OCI-M1 (cell line): Measurements from ENCODE around the gene TECPR2.

Experiments used
- DNase-seq: peaks from one replicate; lab custom pipeline; 2025; lab: John Stamatoyannopoulos, UW

The TECPR2 gene

DNA sequence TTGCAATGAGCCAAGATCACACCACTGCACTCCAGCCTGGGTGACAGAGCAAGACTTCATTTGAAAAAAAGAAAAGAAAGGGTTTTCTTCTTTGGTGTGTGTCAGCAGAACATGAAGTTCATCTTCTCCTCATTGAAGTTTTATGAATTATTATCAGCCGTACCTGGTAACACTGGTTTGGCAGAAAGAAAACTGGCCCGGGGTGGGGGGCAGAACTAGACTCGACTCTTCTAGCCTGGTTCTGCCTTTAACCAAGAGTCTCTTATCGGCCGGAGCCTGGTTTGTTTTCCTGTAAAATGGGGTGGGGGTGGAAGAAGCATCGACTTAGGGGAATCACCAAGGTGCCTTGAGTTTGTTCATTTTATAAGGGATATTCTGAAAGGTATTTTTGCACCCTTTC lies 64.1 kb downstream of the TECPR2 start:
- DNase-seq: no peak

DNA sequence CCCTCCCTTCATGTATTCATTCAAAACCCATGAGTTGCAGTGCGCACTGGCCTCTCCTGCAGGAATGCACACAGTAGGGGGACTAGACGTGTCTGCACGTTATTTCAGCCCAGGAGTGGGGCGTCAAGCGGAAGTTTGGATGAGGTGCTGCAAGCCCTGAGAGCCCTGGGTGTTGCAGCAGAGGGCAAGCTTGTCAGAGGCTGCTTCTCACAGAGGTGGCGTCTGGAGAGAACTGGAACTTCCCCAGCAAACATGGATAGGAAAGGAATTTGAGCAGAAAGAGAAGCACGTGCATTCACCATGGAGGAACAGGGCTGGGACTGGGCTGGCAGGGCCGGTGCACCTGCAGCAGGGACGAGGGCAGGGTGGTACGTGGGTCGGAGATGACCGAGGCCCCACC lies 64.9 kb downstream of the TECPR2 start:
- DNase-seq: no peak

DNA sequence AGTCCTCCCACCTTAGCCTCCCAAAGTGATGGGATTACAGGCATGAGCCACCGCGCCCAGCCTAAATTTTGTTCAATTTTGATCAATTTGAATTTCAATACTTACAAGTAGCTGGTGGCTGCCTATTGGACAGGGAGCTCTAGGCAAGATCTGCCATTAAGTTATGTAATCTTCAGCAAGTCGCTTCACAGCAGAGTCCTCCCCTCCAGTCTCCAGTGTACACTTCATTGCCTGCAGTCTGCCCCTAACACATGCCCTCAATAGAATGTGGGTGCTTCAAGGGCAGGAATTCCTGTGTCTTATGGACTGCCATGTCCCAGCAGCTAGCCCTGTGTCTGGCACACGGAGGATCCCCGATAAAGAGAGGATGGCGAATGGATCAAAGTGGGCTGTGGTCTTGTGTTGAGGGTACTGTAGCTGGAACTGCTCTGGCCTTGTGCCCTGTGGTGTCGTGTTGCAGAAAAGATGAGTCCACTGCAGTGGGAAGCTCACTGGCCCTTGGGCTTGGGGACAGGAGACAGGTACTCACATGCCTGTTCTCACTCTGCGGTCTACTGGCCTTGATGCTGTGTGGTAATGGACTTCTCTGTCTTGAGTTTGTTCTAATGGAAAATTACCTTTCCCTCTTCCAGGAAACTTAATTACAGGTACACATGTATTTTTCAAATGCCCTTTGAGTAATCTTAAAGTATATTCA lies 67.6 kb downstream of the TECPR2 start:
- DNase-seq: no peak

DNA sequence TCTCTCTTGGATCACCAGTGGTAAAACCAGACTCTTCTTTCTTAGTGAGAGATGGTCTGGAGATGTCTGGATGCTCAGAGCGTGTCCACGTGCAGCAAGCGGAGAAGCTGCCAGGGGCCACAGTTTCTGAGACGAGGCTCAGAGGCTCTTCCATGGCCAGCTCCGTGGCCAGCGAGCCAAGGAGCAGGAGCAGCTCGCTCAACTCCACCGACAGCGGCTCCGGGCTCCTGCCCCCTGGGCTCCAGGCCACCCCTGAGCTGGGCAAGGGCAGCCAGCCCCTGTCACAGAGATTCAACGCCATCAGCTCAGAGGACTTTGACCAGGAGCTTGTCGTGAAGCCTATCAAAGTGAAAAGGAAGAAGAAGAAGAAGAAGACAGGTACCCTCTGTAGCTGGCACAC lies 69.0 kb downstream of the TECPR2 start:
- DNase-seq: no peak

DNA sequence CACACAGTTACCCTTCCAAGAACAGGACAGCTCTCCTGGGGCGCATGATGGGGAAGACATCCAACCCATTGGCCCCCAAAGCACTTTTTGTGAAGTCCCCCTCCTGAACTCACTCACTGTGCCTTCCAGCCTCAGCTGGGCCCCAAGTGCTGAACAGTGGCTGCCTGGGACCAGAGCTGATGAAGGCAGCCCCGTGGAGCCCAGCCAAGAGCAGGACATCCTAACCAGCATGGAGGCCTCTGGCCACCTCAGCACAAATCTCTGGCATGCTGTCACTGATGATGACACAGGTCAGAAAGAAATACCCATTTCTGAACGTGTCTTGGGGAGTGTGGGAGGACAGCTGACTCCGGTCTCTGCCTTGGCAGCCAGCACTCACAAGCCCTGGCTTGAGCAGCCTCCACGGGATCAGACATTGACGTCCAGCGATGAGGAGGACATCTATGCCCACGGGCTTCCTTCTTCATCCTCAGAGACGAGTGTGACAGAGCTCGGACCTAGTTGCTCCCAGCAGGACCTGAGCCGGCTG lies 72.0 kb downstream of the TECPR2 start:
- no peak for DNase-seq

DNA sequence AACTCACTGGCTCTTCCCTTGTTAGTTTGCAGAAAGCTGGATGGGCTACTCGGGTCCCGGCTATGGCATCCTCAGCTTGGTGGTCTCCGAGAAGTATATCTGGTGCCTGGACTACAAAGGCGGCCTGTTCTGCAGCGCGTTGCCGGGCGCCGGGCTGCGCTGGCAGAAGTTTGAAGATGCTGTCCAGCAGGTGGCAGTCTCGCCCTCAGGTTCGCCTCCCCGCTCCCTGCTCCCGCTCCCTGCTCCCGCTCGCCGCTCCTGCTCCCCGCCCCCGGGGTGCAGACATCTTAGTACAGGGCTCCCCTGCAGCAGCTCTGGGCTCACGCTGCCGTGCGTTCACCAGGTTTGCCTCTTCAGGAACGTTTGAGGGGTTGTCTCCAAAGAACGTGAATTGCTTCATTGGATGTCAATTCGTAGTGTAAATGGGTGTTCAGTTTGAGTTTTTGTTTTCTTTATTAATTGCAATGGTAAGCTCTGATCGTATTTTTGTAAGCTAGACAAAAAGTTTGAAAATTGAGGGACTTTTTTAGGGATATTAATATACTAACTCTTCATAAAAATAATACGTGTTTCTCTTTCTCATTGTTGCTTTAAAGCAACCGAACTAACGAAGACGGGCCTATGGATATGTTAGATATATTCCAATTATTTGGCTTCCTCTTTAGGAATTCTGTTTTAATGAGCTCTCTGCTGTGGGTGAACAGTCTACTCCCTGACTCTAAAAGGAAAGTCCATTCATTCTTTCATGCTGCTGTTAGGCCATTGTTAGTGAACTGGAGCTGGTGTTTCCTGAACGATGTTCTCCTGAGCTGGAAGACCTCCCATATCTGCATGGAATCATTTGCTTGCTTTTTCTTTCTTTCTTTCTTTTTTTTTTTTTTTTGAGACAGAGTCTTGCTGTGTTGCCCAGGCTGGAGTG lies 75.5 kb downstream of the TECPR2 start:
- DNase-seq: peak; percentile 86

DNA sequence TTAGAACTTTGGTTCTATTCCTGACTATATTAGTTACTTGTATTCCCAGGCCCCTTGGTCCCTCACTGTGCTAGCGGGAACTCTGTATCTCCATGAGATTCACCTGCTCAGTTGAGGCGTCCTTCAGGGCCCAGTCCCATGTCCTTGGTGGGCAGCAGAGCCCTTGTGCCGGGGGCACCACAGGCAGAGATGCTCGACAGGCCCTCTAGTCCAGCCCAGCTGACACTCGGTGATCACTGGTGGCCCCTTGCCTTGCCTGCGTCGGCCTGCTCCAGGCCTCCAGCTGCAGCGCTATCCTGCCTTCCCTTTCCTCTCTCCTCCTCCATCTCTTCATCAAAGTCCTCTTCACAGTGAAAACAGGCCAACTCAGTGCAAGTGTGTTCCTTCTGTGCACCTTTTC lies 76.8 kb downstream of the TECPR2 start:
- no peak for DNase-seq

DNA sequence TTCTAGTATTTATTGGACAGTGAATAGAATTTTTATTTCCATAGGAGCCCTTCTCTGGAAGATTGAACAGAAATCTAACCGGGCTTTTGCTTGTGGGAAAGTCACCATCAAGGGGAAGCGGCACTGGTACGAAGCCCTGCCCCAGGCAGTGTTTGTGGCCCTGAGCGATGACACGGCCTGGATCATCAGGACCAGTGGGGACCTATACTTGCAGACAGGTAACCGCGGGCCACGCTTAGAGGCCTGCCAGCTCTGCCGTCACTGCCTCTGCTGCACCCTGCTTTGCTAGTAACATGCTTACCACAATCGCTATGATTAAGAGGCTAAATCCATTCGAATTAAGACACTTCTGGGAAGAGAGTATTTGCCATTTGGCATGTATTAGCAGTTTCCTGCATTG lies 77.7 kb downstream of the TECPR2 start:
- no peak for DNase-seq

DNA sequence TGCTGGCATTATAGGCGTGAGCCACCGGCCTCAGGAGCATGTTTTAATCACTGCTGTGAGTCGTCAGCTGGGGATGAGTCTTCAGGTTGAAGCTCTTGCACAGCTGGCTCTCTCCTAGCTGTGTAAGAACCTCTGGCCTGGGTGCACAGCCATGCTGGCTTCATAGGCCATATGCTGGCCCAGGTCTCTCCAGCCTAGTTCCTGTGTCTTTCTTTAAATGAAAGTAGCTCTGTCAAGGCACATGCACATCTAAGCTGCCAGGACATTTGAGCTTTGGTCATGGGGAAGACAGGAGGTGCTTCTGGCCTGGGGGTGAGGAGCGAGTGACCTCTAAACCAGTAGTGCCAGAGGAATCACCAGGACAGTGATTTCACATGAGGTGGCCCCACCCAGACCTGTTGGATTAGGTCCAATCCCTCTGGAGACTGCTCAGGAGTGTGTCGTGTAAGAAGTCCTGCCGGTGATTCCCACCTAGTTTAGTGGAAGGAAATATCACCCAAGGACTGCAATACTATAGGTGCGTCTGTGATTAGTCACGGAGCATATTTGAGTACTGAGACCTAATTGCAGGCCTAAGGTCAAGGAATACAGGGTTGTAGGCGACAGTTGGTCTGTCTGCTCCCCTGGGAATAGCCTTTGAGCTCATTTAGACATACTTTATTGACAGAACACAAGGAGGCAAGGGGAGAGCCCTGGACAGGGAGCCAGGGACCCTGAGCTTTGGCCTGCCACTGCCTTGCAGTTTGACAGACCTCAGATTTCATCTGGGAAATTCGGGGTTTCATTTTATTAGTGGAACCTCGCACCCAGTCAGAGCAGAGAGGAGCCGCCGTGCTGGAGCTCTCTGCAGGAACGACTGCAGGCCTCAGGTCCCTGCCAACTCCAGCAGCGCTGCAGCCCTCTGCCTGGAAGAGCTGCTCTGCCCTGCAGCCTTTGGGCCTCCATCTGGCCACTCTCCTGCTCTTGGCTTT lies 79.8 kb downstream of the TECPR2 start:
- no peak for DNase-seq

DNA sequence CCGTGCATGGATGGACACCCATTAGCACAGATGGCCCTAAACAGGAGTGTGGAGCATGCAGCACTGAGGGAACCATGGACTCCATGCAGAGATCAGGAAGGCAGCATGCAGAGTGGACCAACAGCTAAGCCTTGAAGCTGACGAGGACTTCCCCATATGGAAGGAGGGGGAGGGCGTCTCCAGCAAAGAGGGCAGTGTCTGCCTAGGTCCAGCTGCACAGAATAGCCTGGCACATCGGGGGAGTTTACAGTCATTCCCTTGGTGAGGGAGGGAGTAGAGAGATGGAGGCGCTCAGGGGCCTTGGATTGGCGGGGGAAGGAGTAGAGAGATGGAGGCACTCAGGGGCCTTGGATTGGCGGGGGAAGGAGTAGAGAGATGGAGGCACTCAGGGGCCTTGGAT lies 82.3 kb downstream of the TECPR2 start:
- DNase-seq: no peak

DNA sequence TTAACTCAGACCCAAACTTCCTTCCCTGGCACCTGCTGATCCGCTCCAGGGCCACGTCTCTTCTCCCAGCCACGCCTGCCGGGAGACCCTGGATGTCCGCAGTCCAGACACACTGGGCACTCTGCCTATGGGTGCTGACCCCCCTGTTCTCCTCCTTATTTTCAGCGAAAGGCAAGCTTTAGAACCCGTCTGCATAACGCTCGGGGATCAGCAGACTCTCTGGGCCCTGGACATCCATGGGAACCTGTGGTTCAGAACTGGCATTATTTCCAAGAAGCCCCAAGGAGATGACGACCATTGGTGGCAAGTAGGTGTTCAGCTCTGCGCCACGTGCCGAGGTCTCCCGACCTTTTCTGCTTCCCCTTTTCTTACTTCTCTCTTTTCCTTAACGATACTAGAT lies 82.9 kb downstream of the TECPR2 start:
- DNase-seq: no peak

DNA sequence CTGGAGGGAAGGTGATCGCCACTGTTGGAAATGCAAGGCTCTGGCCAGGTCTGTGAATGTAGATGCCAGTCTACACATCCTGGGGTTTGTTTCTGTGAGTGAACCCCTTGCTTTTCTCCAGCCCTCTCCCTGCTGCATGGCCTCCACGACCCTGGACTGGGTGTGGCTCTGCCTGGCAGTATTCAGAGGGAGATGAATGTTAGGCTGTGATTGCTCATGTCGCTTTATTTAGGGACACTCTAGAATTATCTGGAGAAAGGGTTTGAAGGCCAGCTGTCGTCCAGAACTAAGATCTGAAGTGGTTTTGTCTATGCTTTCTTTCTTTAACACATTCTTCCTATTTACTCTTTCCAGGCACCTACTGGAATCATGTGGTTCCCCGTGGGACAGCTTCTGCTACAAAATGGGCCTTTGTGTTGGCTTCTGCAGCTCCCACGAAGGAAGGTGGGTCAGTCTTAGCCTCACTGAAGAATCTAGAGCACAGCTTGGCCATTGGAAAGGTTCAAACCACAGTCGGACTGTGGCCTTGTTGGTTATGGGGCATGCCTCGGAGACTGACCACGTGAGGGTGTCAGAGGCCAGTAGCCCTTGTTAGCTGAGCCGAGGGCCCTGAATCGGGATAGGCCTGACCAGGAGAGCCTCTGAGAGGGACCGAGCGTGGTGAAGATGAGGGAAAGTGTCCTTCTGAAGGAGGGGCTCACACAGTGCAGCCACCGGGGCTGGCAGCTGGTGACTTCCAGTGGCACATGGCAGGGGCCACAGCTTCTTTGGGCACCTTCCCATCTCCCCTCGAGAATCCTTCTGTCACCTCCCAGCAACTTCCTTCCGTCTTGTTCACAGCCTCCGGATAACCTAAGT lies 87.7 kb downstream of the TECPR2 start:
- DNase-seq: no peak

DNA sequence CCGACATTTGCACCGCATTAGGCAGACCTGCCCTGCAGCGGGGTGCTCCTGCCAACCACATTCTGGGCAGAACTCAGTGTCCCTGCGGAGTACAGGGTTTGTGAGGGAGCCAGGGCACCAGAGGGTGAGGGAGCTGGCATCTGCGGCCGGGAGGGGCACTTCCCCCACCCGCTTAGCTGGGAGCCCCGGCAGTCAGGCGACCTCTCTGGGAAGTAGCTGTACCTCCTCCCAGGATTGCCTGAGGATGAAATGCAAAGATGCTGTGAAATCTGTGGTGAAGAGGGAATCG lies 88.3 kb downstream of the TECPR2 start:
- DNase-seq: no peak

DNA sequence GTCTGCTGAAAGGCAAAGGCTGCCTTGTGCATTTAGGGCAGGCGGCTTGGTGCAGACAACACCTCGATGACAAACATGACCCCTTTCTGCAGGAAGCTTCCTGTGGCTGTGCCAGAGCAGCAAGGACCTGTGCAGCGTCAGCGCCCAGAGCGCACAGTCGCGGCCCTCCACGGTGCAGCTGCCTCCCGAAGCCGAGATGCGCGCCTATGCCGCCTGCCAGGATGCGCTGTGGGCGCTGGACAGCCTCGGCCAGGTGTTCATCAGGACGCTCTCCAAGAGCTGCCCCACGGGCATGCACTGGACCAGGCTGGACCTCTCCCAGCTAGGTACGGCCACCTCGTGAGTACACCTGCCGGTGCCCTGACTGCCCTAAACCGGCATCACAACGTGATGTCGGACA lies 89.6 kb downstream of the TECPR2 start:
- DNase-seq: no peak

DNA sequence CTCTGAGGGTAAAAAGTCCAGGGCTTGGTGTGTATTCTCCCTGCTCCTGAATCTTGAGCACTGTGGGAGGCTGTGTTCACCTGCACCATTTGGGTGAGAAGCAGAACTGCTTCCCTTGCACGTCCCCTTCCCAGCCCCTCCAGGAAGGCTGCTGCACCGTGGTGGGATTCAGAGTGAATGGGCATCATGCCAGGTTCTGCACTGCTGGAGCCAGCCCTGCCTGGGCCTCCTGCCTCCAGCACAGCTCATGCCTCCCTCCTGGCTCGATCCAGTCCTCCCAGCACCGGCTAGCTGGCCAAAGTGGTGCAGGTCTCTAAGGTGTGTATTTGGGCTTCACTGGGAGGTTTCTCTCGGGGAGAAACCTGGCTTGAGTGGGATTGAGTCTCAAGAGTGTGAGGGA lies 92.0 kb downstream of the TECPR2 start:
- no peak for DNase-seq

DNA sequence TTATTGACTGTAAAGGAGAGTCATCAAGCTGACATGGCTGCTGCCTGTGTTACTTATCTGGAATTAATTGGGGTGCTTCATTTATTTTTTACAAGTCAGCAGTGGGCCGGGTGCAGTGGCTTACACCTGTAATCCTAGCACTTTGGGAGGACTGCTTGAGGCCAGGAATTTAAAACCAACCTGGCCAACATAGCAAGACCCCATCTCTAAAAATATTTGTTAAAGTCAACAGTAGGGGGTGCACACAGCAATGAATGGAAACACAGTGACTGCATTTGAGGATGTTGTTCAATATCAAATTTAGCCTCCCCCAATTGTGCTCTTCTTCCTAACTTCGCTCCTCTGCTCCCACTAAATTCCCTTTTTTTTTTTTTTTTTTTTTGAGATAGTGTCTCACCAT lies 94.8 kb downstream of the TECPR2 start:
- no peak for DNase-seq

DNA sequence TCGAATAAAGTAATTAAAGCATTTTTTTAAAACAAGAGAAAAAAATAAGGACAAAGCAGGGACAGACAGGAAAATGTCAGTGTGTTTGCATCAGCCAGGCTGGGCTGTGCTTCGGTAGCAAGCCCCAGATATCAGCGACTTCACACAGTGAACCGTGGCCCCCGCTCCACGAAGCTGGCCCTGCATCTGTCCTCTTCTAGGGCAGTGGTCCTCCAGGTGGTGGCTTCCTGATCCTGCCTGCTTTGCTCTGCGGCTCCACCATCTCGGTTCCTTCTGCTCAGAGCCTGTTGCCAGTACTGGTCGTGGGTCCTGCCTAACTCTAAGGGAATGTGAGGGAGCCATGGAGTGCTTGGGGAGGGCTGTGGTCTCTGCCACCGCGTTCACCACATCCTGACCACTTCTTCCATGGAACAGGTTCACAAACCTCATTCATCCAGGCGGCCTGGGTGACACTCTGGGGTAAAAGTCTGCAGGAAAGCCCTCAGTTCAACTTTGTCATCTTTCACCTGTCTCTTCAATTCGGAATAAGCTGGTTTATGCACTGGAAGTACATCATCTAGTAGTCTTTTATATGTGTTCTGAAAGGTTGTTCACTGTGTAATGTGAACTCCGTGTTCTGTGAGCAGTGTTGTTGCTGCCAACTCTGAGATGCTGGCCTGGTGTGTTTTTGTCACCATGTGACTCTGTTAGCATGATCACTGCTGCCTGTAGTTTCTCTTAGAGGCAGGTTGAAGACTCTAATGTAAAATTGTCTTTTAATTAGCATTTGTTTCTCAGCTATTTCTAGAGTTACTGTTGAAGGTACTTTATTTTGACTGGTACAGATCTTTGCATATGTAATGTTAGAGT lies 99.0 kb downstream of the TECPR2 start:
- peak; percentile 28 for DNase-seq

DNA sequence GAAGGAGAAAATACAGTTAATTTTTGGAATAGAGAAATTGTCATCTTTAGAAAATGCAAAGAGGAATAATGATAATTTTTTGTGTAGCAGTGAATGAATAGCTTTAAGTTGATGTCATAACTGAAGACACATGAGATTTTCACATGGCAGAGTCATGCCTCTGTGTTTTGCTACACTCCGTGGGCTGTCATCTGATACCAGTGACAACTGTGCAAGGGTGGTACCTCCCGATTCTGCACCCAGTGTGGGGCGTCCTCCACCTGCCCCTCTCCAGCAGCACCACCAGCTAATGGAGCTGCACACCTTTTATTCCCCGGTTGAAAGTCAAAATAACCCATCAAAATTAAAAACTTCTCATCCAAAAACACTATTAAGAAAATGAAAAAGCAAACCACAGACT lies 99.7 kb downstream of the TECPR2 start:
- DNase-seq: no peak

DNA sequence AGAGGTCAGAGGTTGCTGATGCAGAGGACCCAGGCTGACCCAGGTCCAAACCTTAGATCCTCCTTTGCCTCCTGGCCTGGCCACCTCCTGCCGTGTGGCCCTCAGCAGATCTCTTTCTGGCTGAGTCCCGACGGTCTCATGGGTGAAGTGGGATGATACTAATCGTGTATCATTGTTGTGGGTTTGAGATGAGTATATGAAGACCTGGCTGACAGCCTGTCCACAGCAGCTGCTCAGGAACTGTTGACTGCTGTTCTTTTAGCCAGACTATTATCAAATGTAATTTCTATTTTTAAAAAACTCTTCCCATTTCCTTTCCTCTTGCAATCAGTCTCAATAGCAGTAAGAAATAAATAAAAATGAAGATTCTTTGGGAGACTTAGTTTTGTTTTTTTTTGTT lies 101.3 kb downstream of the TECPR2 start:
- DNase-seq: no peak

DNA sequence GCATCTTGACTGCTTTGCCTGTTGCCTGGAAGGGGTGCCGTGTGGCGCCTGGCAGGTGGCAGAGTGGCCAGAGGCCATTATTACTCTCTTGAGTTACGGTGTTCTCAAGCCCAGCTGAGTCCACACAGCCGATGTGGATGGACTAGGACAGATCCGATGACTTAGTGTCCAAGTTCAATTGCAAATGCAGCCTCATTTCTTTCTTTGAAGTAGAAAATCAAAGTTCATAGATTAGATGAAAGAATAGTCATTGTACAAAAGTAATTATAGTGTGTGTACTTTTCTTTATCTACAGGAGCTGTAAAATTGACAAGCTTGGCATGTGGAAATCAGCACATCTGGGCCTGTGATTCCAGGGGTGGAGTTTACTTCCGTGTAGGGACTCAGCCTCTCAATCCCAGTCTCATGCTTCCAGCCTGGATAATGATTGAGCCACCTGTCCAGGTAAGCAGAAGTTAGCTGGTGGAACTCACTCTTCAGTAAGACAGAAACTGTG lies 102.2 kb downstream of the TECPR2 start:
- no peak for DNase-seq
